PC-9 (cell line): ENCODE results near the gene HERC4. TPM values are rescaled to one million over a fixed set of nuclear protein-coding genes. Genes with fewer than 3 reads are reported as not detected.
A peak's percentile ranks its signal among the peaks of the same experiment; 100 is the strongest.

Source experiments
- BruUV-seq: library from RNA; stranded (reverse); fragments of 400-500 nt; replicated peaks from 2 replicates; lab custom pipeline; 2021; lab: Mats Ljungman, UMichigan
- CTCF ChIA-PET: fragments of 300-600 bp; sonication (Branson Sonifier 250); formaldehyde crosslinking; loops from one replicate; lab custom pipeline; 2022; ENCODE audit warnings: antibody characterized with exemption; lab: Charles Lee
- POLR2A ChIA-PET: fragments of 300-600 bp; sonication (Branson Sonifier 250); formaldehyde crosslinking; loops from one replicate; lab custom pipeline; 2022; ENCODE audit warnings: antibody characterized with exemption; ENCODE audit not compliant: unreplicated experiment; lab: Charles Lee
- DNase-seq, 2 experiments: peaks; one replicate each; pipeline versions ENCODE4 v3.0.0 to v3.0.0-alpha.2; 2015 to 2022; ENCODE audit warnings: mixed read lengths in 1 of 2
- H2AFZ ChIP-seq: fragments of 200-600 bp; sonication (generic); 2 replicates; pipeline ENCODE4 v1.8.1; 2017; ENCODE audit warnings: antibody characterized with exemption
- H3F3A ChIP-seq: fragments of 200-600 bp; sonication (generic); 2 replicates; pipeline ENCODE4 v1.8.1; 2017; ENCODE audit warnings: antibody characterized with exemption, mild to moderate bottlenecking, low read depth; ENCODE audit not compliant: insufficient read depth
- H3K27ac ChIP-seq: fragments of 200-600 bp; sonication (generic); 2 replicates; pipeline ENCODE4 v1.6.1; 2016; ENCODE audit warnings: mixed run types
- H3K27me3 ChIP-seq: fragments of 200-600 bp; sonication (generic); 2 replicates; pipeline ENCODE4 v1.6.1; 2016; ENCODE audit warnings: low read depth, mixed run types; ENCODE audit not compliant: insufficient read depth
- H3K36me3 ChIP-seq: fragments of 200-600 bp; sonication (generic); 2 replicates; pipeline ENCODE4 v1.6.1; 2016; ENCODE audit warnings: low read depth, mixed run types
- H3K4me1 ChIP-seq: fragments of 200-600 bp; sonication (generic); replicated peaks from 2 replicates; pipeline ENCODE4 v1.6.1; 2016; ENCODE audit warnings: mixed run types; ENCODE audit not compliant: insufficient read depth
- H3K4me2 ChIP-seq: fragments of 200-600 bp; sonication (generic); 2 replicates; pipeline ENCODE4 v1.6.1; 2017; ENCODE audit warnings: mixed run types
- H3K4me3 ChIP-seq: fragments of 200-600 bp; sonication (generic); 2 replicates; pipeline ENCODE4 v1.6.1; 2016; ENCODE audit warnings: mixed run types
- H3K79me2 ChIP-seq: fragments of 200-600 bp; sonication (generic); 2 replicates; pipeline ENCODE4 v1.6.1; 2017; ENCODE audit warnings: low read depth, mixed run types
- H3K9me2 ChIP-seq: fragments of 200-600 bp; sonication (generic); 2 replicates; pipeline ENCODE4 v1.8.1; 2017; ENCODE audit warnings: mild to moderate bottlenecking; ENCODE audit not compliant: insufficient read depth
- H3K9me3 ChIP-seq: fragments of 200-600 bp; sonication (generic); 2 replicates; pipeline ENCODE4 v1.8.1; 2016; ENCODE audit warnings: low read depth; ENCODE audit not compliant: insufficient read depth
- H4K20me1 ChIP-seq: fragments of 200-600 bp; sonication (generic); 2 replicates; pipeline ENCODE4 v1.8.1; 2017; ENCODE audit not compliant: insufficient read depth
- EZH2 ChIP-seq: fragments of 200-600 bp; sonication (generic); IDR thresholded peaks from 2 replicates; pipeline ENCODE4 v1.8.0; 2017; ENCODE audit warnings: antibody characterized with exemption, low read depth
- intact Hi-C: fragments of 100-400 bp; cut with micrococcal nuclease; formaldehyde crosslinking; loops from one replicate; pipeline ENCODE4 v1.10.0; 2022; ENCODE audit not compliant: unreplicated experiment
- total RNA-seq: library from RNA; stranded (reverse); gene quantifications from 2 replicates; pipeline ENCODE4 v1.2.3, GENCODE V29; 2021
- TF ChIP-seq, protein P1 (sequence below): fragments of 200-600 bp; sonication (generic); conservative IDR thresholded peaks from 2 replicates; pipeline ENCODE4 v1.6.1; 2017; ENCODE audit warnings: mixed run types, antibody characterized with exemption, mild to moderate bottlenecking, moderate library complexity

HERC4 gene
- total RNA-seq, 1 experiment from 2014 or later = 116 TPM

DNA sequence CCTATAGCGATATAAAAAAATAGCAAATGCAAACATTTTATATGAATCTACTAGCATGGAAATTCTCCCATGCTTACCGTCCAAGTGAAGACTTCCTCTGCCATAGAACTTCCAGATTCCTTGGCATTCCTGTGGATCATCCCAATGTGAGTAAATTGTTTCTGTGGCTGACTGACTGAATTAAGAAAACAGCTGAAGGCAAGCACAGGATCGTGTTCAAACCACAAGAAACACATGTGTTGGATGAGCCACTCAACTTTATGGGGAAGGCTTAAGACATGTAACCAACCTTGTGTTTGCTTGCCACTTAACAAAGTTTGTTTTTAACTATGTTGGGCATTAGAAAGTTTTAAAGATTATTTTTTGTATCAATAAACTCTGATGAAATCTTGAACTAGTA, 31.6 kb upstream of the HERC4 start:
- Histone ChIP-seq H3K36me3 (peaks cover 50% of the 10 kb centered on the region), H3K27ac (no peak overlapping the region), H3K4me3 (no peak overlapping the region), H3K4me1 (peaks cover 32% of the 10 kb centered on the region), H4K20me1 (no peaks in the 10 kb centered on the region), H2AFZ (no peak overlapping the region), H3K9me2 (no peaks in the 10 kb centered on the region), H3F3A (peaks cover 22% of the 10 kb centered on the region; the same call in 1 of the 2 replicates), H3K9me3 (no peaks in the 10 kb centered on the region), H3K79me2 (peaks cover 10% of the 10 kb centered on the region; the same call in 1 of the 2 replicates), H3K4me2 (no peak overlapping the region), H3K27me3 (no peaks in the 10 kb centered on the region)
- intact Hi-C loops = no loop called here
- TF ChIP-seq EZH2 = no peak
- TF ChIP-seq, protein P1, sequence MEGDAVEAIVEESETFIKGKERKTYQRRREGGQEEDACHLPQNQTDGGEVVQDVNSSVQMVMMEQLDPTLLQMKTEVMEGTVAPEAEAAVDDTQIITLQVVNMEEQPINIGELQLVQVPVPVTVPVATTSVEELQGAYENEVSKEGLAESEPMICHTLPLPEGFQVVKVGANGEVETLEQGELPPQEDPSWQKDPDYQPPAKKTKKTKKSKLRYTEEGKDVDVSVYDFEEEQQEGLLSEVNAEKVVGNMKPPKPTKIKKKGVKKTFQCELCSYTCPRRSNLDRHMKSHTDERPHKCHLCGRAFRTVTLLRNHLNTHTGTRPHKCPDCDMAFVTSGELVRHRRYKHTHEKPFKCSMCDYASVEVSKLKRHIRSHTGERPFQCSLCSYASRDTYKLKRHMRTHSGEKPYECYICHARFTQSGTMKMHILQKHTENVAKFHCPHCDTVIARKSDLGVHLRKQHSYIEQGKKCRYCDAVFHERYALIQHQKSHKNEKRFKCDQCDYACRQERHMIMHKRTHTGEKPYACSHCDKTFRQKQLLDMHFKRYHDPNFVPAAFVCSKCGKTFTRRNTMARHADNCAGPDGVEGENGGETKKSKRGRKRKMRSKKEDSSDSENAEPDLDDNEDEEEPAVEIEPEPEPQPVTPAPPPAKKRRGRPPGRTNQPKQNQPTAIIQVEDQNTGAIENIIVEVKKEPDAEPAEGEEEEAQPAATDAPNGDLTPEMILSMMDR = no peak
- no peak for DNase-seq
- ChIA-PET CTCF (interaction anchor here (0.7 kb wide), 2 partner anchors 9 to 16 kb away, joined by 5 to 11 read pairs; no protein-coding TSS in a partner anchor), POLR2A (interaction anchor here (0.6 kb wide), 1 partner anchor 628 kb away, joined by 5 read pairs; no protein-coding TSS in a partner anchor)
- BruUV-seq = no TSS peak

DNA sequence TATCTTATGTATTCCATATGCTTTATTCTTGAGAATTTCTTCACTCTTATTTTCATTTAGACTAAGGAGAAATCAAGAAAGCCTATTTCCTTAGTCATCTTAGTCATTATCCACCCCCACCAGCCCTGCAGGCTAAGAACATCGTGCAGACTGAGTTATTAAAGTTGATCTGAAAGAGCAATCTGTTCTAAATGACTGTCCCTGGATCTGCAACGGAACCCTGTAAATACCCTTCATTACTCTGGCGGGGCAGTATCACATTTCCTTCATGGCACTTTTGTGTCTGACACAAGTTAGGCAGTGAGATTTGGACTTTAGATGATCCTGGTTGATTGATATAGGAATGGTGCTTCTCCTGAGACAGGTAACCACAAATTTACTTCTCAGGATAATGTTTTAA, 30.7 kb upstream of the HERC4 start:
- no peak for DNase-seq
- peaks cover 32% of the 10 kb centered on the region for H3K4me1 ChIP-seq
- peaks cover 16% of the 10 kb centered on the region; the same call in 1 of the 2 replicates for H3K79me2 ChIP-seq
- BruUV-seq = no TSS peak
- TF ChIP-seq EZH2 = no peak
- TF ChIP-seq, protein P1 = no peak
- no peak overlapping the region for H3K4me3 ChIP-seq
- H4K20me1 ChIP-seq = no peaks in the 10 kb centered on the region
- peaks cover 59% of the 10 kb centered on the region for H3K36me3 ChIP-seq
- H3K4me2 ChIP-seq = 0 out of 2 replicates have a peak overlapping the region, but pooled peaks have one; percentile 9
- ChIA-PET CTCF (no interaction called here), POLR2A (interaction anchor here (0.6 kb wide), 1 partner anchor 9 kb away, joined by 3 read pairs; no protein-coding TSS in a partner anchor)
- intact Hi-C loops = no loop called here
- peak overlapping the region; percentile 43; the same call in 1 of the 2 replicates for H3K27ac ChIP-seq
- no peak overlapping the region for H2AFZ ChIP-seq
- H3K27me3 ChIP-seq = no peaks in the 10 kb centered on the region
- no peaks in the 10 kb centered on the region for H3K9me2 ChIP-seq
- H3K9me3 ChIP-seq = no peaks in the 10 kb centered on the region
- H3F3A ChIP-seq = peaks cover 20% of the 10 kb centered on the region; the same call in 1 of the 2 replicates

DNA sequence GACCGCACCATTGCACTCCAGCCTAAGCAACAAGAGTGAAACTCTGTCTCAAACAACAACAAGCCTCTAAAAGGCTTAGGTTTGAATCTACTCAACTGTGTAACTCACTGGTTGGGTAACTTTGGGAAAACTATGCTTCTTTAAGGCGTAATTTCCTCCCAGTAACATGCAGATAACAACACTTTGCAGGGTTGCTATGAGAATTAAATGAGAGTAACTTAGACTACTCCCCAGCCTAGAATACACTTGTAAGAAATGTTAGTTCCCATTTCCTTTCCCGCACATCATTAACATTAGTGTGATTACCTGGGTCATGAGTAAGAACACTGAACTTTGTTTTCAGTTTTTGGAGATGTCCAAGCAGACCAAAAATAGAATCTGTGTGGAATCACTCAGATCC, 28.8 kb upstream of the HERC4 start:
- H3K4me3 ChIP-seq = no peak overlapping the region
- peaks cover 35% of the 10 kb centered on the region for H3K79me2 ChIP-seq
- no peak overlapping the region for H3K4me2 ChIP-seq
- peaks cover 78% of the 10 kb centered on the region for H3K36me3 ChIP-seq
- CTCF ChIA-PET = no interaction called here
- H3K9me3 ChIP-seq = no peaks in the 10 kb centered on the region
- H2AFZ ChIP-seq = no peak overlapping the region
- no peaks in the 10 kb centered on the region for H3K9me2 ChIP-seq
- BruUV-seq = no TSS peak
- no peak for DNase-seq
- intact Hi-C loops = no loop called here
- no peaks in the 10 kb centered on the region for H3K27me3 ChIP-seq
- H3F3A ChIP-seq = peaks cover 20% of the 10 kb centered on the region; the same call in 1 of the 2 replicates
- no peak overlapping the region for H3K27ac ChIP-seq
- POLR2A ChIA-PET = no interaction called here
- H3K4me1 ChIP-seq = peaks cover 39% of the 10 kb centered on the region
- no peaks in the 10 kb centered on the region for H4K20me1 ChIP-seq
- no peak for TF ChIP-seq EZH2
- TF ChIP-seq, protein P1 = no peak
